ENCODE data around the gene RAB43.

- TF ChIP-seq CTCF (IDR thresholded peaks at IDR 0.05; ENCODE audit: insufficient read depth, low read depth, low read length) (no peak), EZH2 (IDR thresholded peaks at IDR 0.05; ENCODE audit: insufficient read depth, low read length) (no peak)
These were observed 40.3 kb upstream of the RAB43 start for GRCh38 chr3:129161860-129162271.

All from astrocyte (in vitro differentiated cells and primary cell).